Heart left ventricle (tissue), 13 donors: ENCODE measurements around the gene MESP1.

Experiments
- CTCF ChIP-seq, 12 donors: fragments of 200-600 bp; sonication (generic) in 4 of 12; IDR thresholded peaks; one replicate each; pipeline versions ENCODE4 v1.5.0 to v1.8.0; 2018 to 2022; ENCODE audit warnings: antibody characterized with exemption in 12 of 12, mild to moderate bottlenecking in 5 of 12
- POLR2A ChIP-seq, 2 donors: fragments of 450-650 bp; IDR thresholded peaks; one replicate each; pipeline ENCODE4 v1.6.1; 2017; ENCODE audit warnings: antibody characterized with exemption in 2 of 2, mild to moderate bottlenecking in 2 of 2, moderate library complexity in 2 of 2
- donor health status: ischemic (EF 13 %, LVEDD 7.1; RV severe dilation, severe dysfunction).
- donor health status: DM: no; HTN: yes; CAD: no.
- donor health status: DM: no; HTN: no; CAD: no.
- donor health status: ischemic (EF 25% LVEDD 6.9; RV normal size, moderate dysfunction).
- donor health status: ischemic (EF 25% LVEDD 5.7; RV mildly dilated, moderate dysfunction).
- donor health status: ischemic (EF 35%, LVEDD 5.7; RV mildly dilated, moderate dysfunction).
- donor health status: nonischemic (EF 11% LVEDD 7.7; RV severe dilation, severe dysfunction).
- donor health status: DM: yes; HTN: yes; CAD: no.
- donor health status: PGD.
- donor health status: ischemic (EF 29% LVEDD 5.4; RV normal size, mild dysfunction).
- donor health status: nonischemic (EF 23%, LVEDD 6.1; RV moderate dilation, normal function).

DNA sequence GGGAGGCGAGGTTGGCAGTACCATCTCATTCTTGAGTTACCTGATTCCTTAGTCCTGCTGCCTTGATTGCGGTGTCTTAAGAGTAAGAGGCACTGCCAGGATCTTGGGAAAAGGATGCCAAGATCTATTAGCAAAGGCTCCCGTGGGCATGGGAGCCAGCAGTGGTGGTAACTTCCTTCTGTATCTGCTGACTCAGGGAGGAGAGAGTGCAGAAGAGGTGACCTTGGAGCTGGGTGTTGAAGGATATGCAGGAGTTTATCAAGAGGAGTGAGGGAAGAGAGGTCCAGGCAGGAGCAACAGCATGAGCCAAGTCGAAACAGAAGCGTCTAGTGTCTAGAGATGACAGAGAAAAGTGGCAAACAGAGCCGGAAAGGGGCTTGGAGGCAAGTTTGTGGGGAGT, 29.6 kb upstream of the MESP1 start:
- TF ChIP-seq CTCF (IDR thresholded peaks at IDR 0.05) (no peak), POLR2A (IDR thresholded peaks at IDR 0.05) (no peak)
